Mucosa of rectum (tissue), 2 donors: ENCODE measurements around the gene MMP3.
"Not testable (repeated sequence)": the region's sequence is repeated elsewhere in the genome, so short reads cannot be mapped to it uniquely, and the experiment has no call there.

Experiments
- H3K27ac ChIP-seq, 2 donors: one replicate each; pipeline ENCODE4 v1.7.0; 2013; ENCODE audit warnings: inconsistent platforms in 2 of 2, low read depth in 2 of 2, low read length in 2 of 2
- H3K27me3 ChIP-seq, 2 donors: one replicate each; pipeline ENCODE4 v1.7.0; 2013; ENCODE audit warnings: low read length in 2 of 2; ENCODE audit not compliant: control insufficient read depth in 2 of 2, insufficient read depth in 2 of 2
- H3K36me3 ChIP-seq, 2 donors: one replicate each; pipeline ENCODE4 v1.7.0; 2013; ENCODE audit warnings: low read length in 2 of 2; ENCODE audit not compliant: control insufficient read depth in 2 of 2, insufficient read depth in 2 of 2
- H3K4me1 ChIP-seq, 2 donors: one replicate each; pipeline ENCODE4 v1.7.0; 2013; ENCODE audit warnings: low read length in 2 of 2, mild to moderate bottlenecking in 1 of 2; ENCODE audit not compliant: control insufficient read depth in 2 of 2, insufficient read depth in 2 of 2
- H3K4me3 ChIP-seq, 2 donors: one replicate each; pipeline ENCODE4 v1.7.0; 2013; ENCODE audit warnings: low read length in 2 of 2
- H3K9ac ChIP-seq, 2 donors: one replicate each; pipeline ENCODE4 v1.7.0; 2013; ENCODE audit warnings: low read length in 2 of 2, low read depth in 1 of 2, mild to moderate bottlenecking in 1 of 2
- H3K9me3 ChIP-seq, 2 donors: one replicate each; pipeline ENCODE4 v1.7.0; 2013; ENCODE audit warnings: low read length in 2 of 2; ENCODE audit not compliant: control insufficient read depth in 2 of 2
- donor health status: healthy.
- donor health status: Normal muscosa, but diverticular disease.

Gene MMP3

DNA sequence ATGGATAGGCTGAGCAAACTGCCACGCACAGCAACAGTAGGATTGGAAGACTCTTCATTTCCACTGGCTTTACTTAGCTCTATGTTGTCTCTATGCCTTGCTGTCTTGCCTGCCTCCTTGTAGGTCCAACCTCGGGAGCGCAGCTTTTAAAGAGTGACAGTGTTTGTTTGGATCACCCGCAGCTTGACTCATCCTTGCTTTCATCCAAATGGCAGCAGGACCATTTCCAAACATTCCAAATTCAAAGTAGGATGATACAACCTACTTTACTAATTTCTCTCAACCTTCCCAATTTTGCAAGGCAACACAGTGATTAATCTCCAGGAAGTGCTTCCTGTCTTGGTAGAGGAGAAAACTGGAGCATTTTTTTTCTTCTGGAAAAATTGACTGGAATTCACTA, at the start of gene MMP3:
MMP3 (minus strand) TSS at position 121 of the 400 bp plus-strand sequence; CDS start at position 58, 63 bp downstream.
- no peak within 1 kb of the TSS for H3K9ac ChIP-seq
- no peaks in the 10 kb centered on the region for H3K9me3 ChIP-seq
- no peaks in the 10 kb centered on the region for H3K27me3 ChIP-seq
- no peak within 1 kb of the TSS for H3K4me3 ChIP-seq
- no peak within 1 kb of the TSS for H3K27ac ChIP-seq
- no peaks in the 10 kb centered on the region for H3K4me1 ChIP-seq
- no peaks in the 10 kb centered on the region for H3K36me3 ChIP-seq

- Histone ChIP-seq H3K27me3 (no peaks in the 10 kb centered on the region), H3K4me3 (no peak overlapping the region), H3K9ac (no peak overlapping the region), H3K36me3 (no peaks in the 10 kb centered on the region), H3K9me3 (no peaks in the 10 kb centered on the region), H3K4me1 (no peaks in the 10 kb centered on the region), H3K27ac (no peak overlapping the region)
Observed at GRCh38 chr11:102891736-102892135, 48.3 kb upstream of the MMP3 start.

DNA sequence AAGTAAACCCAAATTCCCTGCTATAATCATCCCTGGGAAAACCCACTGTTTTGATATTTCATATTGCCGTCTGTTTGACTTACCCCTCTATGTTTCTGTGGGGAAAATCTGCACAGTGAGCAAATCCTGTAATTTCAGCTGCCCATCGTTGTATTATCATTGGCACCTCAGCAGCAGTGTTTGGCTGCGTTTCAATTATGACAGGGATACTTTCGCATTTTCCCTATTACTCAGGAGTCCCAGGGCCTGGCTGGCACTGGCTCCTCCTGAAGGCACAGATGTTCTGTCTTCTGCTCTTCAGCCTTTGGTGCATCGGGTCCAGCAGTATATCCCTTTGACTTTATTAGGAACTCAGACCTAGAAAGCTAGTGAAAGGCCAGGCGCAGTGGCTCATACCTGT, 43.6 kb upstream of the MMP3 start:
- Histone ChIP-seq H3K9ac (no peak overlapping the region), H3K27ac (no peak overlapping the region), H3K27me3 (no peaks in the 10 kb centered on the region), H3K9me3 (no peaks in the 10 kb centered on the region), H3K36me3 (no peaks in the 10 kb centered on the region), H3K4me3 (no peak overlapping the region), H3K4me1 (no peaks in the 10 kb centered on the region)

DNA sequence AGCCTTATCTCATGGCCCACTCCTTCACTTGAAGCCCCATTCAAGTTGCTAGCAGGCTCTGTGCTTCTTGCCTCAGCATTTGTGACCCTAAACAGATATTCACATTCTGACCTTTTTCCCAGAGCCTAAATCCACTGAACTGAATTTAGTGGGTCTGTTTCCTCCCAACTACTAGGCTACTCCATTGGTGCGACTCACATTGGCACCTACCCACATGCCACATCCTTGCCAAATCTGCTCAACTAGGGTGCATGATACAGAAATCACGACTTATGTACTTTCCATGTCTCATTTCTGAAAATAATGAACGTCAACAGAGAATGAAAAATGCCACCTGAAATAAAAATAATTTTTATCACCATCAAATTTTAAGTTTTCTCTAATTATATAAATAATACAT, 39.7 kb upstream of the MMP3 start:
- H3K36me3 ChIP-seq: no peaks in the 10 kb centered on the region
- H3K9me3 ChIP-seq: no peaks in the 10 kb centered on the region
- no peak overlapping the region for H3K4me3 ChIP-seq
- H3K27me3 ChIP-seq: no peaks in the 10 kb centered on the region
- peak overlapping the region in 1 of 2 donors; percentile 20 for H3K27ac ChIP-seq
- no peak overlapping the region for H3K9ac ChIP-seq
- H3K4me1 ChIP-seq: no peaks in the 10 kb centered on the region

DNA sequence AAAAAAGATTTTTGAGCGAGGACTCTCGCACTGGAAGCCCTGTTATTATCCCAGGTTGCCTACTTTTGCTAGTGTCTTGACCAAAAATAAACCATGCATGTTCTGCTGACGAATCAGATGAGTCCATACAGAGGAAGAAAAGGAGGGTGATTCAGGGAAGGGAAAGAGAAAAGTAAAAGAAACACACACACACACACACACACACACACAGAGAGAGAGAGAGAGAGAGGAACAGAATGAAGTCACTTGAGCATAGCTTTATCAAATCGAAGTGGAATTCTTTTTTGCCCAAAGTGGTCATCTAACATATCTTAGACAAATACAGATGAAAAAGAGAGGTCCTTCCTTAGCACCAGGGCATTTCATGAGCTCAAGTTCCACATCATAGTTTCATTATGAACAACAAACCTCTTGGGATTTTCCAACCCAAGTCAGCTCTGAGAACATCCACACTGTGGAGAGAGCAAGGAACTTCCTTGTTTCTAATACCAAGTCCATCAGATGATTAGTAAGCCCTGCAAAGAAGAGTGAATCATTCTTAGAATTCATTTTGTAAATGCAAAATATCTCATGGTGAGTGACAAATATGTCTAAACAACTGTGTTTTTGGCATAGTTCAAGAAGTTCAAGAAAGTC, 39.1 kb upstream of the MMP3 start:
- Histone ChIP-seq H3K9ac (no peak overlapping the region), H3K4me1 (no peaks in the 10 kb centered on the region), H3K9me3 (no peaks in the 10 kb centered on the region), H3K4me3 (no peak overlapping the region), H3K27me3 (no peaks in the 10 kb centered on the region), H3K36me3 (no peaks in the 10 kb centered on the region), H3K27ac (no peak overlapping the region)

GRCh38 chr11:102879801-102880200, 36.4 kb upstream of the MMP3 start:
- Histone ChIP-seq H3K9ac (no peak overlapping the region), H3K27ac (no peak overlapping the region), H3K4me3 (no peak overlapping the region), H3K36me3 (no peaks in the 10 kb centered on the region), H3K27me3 (no peaks in the 10 kb centered on the region), H3K9me3 (no peaks in the 10 kb centered on the region), H3K4me1 (no peaks in the 10 kb centered on the region)

- H3K9me3 ChIP-seq: no peaks in the 10 kb centered on the region
- no peaks in the 10 kb centered on the region for H3K27me3 ChIP-seq
- H3K27ac ChIP-seq: no peak overlapping the region
- no peak overlapping the region for H3K4me3 ChIP-seq
- H3K36me3 ChIP-seq: no peaks in the 10 kb centered on the region
- no peaks in the 10 kb centered on the region for H3K4me1 ChIP-seq
- no peak overlapping the region for H3K9ac ChIP-seq
Observed at GRCh38 chr11:102878595-102878994, 35.2 kb upstream of the MMP3 start.

GRCh38 chr11:102874852-102875251, 31.4 kb upstream of the MMP3 start, which contains the start of gene MMP12:
Gene MMP12, minus strand, starts transcription at chr11:102874982. Its CDS starts 45 bp downstream, at chr11:102874937.
- H3K27me3 ChIP-seq: no peaks in the 10 kb centered on the region
- no peak within 1 kb of the TSS for H3K9ac ChIP-seq
- H3K4me3 ChIP-seq: no peak within 1 kb of the TSS

GRCh38 chr11:102869354-102869964, 26.1 kb upstream of the MMP3 start:
- not testable (repeated sequence) for H3K36me3 ChIP-seq, H3K27ac ChIP-seq, H3K27me3 ChIP-seq, H3K4me3 ChIP-seq, H3K9me3 ChIP-seq, H3K4me1 ChIP-seq, H3K9ac ChIP-seq

More at GRCh38 chr11:102874852-102875251, 31.4 kb upstream of the MMP3 start, which contains the start of gene MMP12:
- Histone ChIP-seq H3K36me3 (no peaks in the 10 kb centered on the region), H3K4me1 (no peaks in the 10 kb centered on the region), H3K9me3 (no peaks in the 10 kb centered on the region), H3K27ac (no peak within 1 kb of the TSS)

GRCh38 chr11:102868339-102868738, 24.9 kb upstream of the MMP3 start:
- Histone ChIP-seq H3K27me3 (no peaks in the 10 kb centered on the region), H3K9ac (no peak overlapping the region), H3K36me3 (no peaks in the 10 kb centered on the region), H3K9me3 (no peaks in the 10 kb centered on the region), H3K27ac (no peak overlapping the region), H3K4me3 (no peak overlapping the region), H3K4me1 (no peaks in the 10 kb centered on the region)
